ENCODE results near the gene CHD9NB.

The CHD9NB gene

DNA sequence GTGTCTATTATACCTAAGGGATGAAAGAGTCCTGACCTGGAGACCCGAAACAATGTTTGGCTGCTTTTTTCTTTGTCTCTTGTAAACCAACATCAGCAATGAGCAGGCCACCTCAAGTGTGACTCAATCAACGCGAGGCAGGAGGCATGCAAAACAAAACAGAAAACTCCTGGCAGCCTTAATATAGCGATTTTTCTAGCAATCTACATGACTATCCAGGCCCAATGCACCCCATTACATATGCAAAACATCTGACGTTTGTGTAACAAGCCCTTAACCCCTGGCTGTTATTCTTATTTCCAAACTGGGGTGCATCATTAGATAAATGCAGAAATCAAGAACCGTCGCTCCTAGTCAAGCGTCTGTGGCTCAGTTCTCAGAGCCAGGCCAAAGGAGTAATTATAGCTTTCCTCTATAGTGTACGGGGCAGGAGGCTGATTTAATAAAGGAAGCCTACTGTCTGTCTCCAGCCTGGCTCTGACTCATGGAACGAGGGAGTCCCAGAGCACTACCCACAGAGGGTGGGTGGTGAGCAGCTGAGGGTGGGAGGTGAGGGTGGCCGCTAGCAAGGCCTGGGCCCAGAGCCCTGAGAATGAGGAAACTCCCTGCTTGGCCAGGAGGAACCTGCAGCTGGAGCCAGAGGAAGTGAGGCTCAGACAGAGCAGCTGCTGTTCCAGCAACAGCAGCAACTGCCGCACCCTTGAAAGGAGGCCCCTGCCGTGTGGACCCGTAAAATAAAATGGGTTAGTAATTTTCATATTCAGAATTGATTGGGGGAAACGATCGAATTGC, 46.0 kb upstream of the CHD9NB start (continued):
- TF ChIP-seq ZSCAN5A (tag by site-specific recombination; IDR thresholded peaks at IDR 0.05), result no peak
- TF ChIP-seq ZBTB49 (tag by site-specific recombination; IDR thresholded peaks at IDR 0.05; ENCODE audit: low read depth), result no peak
- no peak for TF ChIP-seq ZSCAN30 (tag by site-specific recombination; IDR thresholded peaks at IDR 0.05)
- no peak for TF ChIP-seq ZNF639 (tag by site-specific recombination; IDR thresholded peaks at IDR 0.05)
- no peak for TF ChIP-seq ZNF626 (tag by site-specific recombination; IDR thresholded peaks at IDR 0.05)
- no peak for TF ChIP-seq ZFP3 (tag by site-specific recombination; IDR thresholded peaks at IDR 0.05; ENCODE audit: low read depth)
- TF ChIP-seq ZNF558 (tag by site-specific recombination; IDR thresholded peaks at IDR 0.05), result no peak
- TF ChIP-seq ZNF280C (tag by site-specific recombination; IDR thresholded peaks at IDR 0.05), result no peak
- no peak for TF ChIP-seq ZNF366 (tag by site-specific recombination; conservative IDR thresholded peaks at IDR 0.05)
- no peak for TF ChIP-seq ZNF132 (tag by site-specific recombination; IDR thresholded peaks at IDR 0.05; ENCODE audit: borderline replicate concordance)
- no peak for TF ChIP-seq ZNF677 (tag by site-specific recombination; IDR thresholded peaks at IDR 0.05)
- no peak for TF ChIP-seq ZNF645 (tag by site-specific recombination; IDR thresholded peaks at IDR 0.05)
- peak; percentile 88; the same call in 1 of the 2 replicates for TF ChIP-seq ZBTB17 (tag by site-specific recombination; IDR thresholded peaks at IDR 0.05)
- TF ChIP-seq ZNF843 (tag by site-specific recombination; IDR thresholded peaks at IDR 0.05), result no peak
- TF ChIP-seq ZNF404 (tag by site-specific recombination; IDR thresholded peaks at IDR 0.05), result no peak
- no peak for TF ChIP-seq YY2 (tag by site-specific recombination; IDR thresholded peaks at IDR 0.05)
- TF ChIP-seq ZNF292 (tag by site-specific recombination; IDR thresholded peaks at IDR 0.05; ENCODE audit: borderline replicate concordance, low read depth), result no peak
- peak; percentile 67 for TF ChIP-seq ZNF660 (tag by site-specific recombination; IDR thresholded peaks at IDR 0.05)
- TF ChIP-seq ZNF280D (tag by site-specific recombination; IDR thresholded peaks at IDR 0.05), result no peak
- TF ChIP-seq GLIS2 (tag by site-specific recombination; IDR thresholded peaks at IDR 0.05), result peak; percentile 49
- TF ChIP-seq ZNF398 (tag by site-specific recombination; IDR thresholded peaks at IDR 0.05), result peak; percentile 36; the same call in 1 of the 2 replicates
- TF ChIP-seq ZIC2 (tag by site-specific recombination; IDR thresholded peaks at IDR 0.05), result peak; percentile 39
- no peak for TF ChIP-seq ZNF239 (tag by site-specific recombination; IDR thresholded peaks at IDR 0.05)
- TF ChIP-seq GLIS1 (tag by site-specific recombination; IDR thresholded peaks at IDR 0.05), result peak; percentile 4; the same call in 1 of the 2 replicates

Data from HEK293 (cell line).